ENCODE measurements around the gene RAB3D.

Gene RAB3D

GRCh38 chr19:11300811-11301120 is 38.7 kb downstream of the RAB3D start:
- DNase-seq (ENCODE audit: insufficient read length, low spot score) (no peak), FAIRE-seq (no peak)
- TF ChIP-seq SPI1 (IDR thresholded peaks at IDR 0.05; ENCODE audit: low read depth, low read length): no peak
- no peak for TF ChIP-seq POLR2AphosphoS5 (IDR thresholded peaks at IDR 0.05; ENCODE audit: low read depth, low read length)
- TF ChIP-seq PAX5 (IDR thresholded peaks at IDR 0.05; ENCODE audit: insufficient read depth, low read length, severe bottlenecking): no peak
- no peak for TF ChIP-seq POLR2A (IDR thresholded peaks at IDR 0.05; ENCODE audit: low read depth, low read length)
- no peak for TF ChIP-seq POU2F2 (IDR thresholded peaks at IDR 0.05; ENCODE audit: low read depth, low read length)
- TF ChIP-seq TAF1 (IDR thresholded peaks at IDR 0.05; ENCODE audit: low read depth, low read length): no peak

GRCh38 chr19:11299946-11300810 is 39.3 kb downstream of the RAB3D start:
- DNase-seq (ENCODE audit: insufficient read length, low spot score): no peak
- FAIRE-seq: no peak
- no peak for TF ChIP-seq POLR2AphosphoS5 (IDR thresholded peaks at IDR 0.05; ENCODE audit: low read depth, low read length)
- no peak for TF ChIP-seq TAF1 (IDR thresholded peaks at IDR 0.05; ENCODE audit: low read depth, low read length)
- TF ChIP-seq PAX5 (IDR thresholded peaks at IDR 0.05; ENCODE audit: insufficient read depth, low read length, severe bottlenecking): no peak
- no peak for TF ChIP-seq POU2F2 (IDR thresholded peaks at IDR 0.05; ENCODE audit: low read depth, low read length)
- TF ChIP-seq POLR2A (IDR thresholded peaks at IDR 0.05; ENCODE audit: low read depth, low read length): no peak
- TF ChIP-seq SPI1 (IDR thresholded peaks at IDR 0.05; ENCODE audit: low read depth, low read length): no peak

GRCh38 chr19:11296264-11296663 is 43.2 kb downstream of the RAB3D start:
- FAIRE-seq: no peak

GRCh38 chr19:11295665-11296245 is 43.7 kb downstream of the RAB3D start, which contains the start of gene TSPAN16:
TSPAN16 (plus strand) TSS chr19:11296160; CDS start chr19:11296298, 138 bp downstream.
- FAIRE-seq (no peak), DNase-seq (ENCODE audit: insufficient read length, low spot score) (no peak)
- TF ChIP-seq POLR2A (IDR thresholded peaks at IDR 0.05; ENCODE audit: low read depth, low read length) (no peak), POLR2AphosphoS5 (IDR thresholded peaks at IDR 0.05; ENCODE audit: low read depth, low read length) (no peak), SPI1 (IDR thresholded peaks at IDR 0.05; ENCODE audit: low read depth, low read length) (no peak), PAX5 (IDR thresholded peaks at IDR 0.05; ENCODE audit: insufficient read depth, low read length, severe bottlenecking) (no peak), POU2F2 (IDR thresholded peaks at IDR 0.05; ENCODE audit: low read depth, low read length) (no peak), TAF1 (IDR thresholded peaks at IDR 0.05; ENCODE audit: low read depth, low read length) (no peak)

More at GRCh38 chr19:11296264-11296663, 43.2 kb downstream of the RAB3D start:
- no peak for DNase-seq (ENCODE audit: insufficient read length, low spot score)
- TF ChIP-seq TAF1 (IDR thresholded peaks at IDR 0.05; ENCODE audit: low read depth, low read length) (no peak), POLR2AphosphoS5 (IDR thresholded peaks at IDR 0.05; ENCODE audit: low read depth, low read length) (no peak), SPI1 (IDR thresholded peaks at IDR 0.05; ENCODE audit: low read depth, low read length) (no peak)

- no peak for FAIRE-seq
- no peak for DNase-seq (ENCODE audit: insufficient read length, low spot score)
- no peak for TF ChIP-seq PAX5 (IDR thresholded peaks at IDR 0.05; ENCODE audit: insufficient read depth, low read length, severe bottlenecking)
- TF ChIP-seq TAF1 (IDR thresholded peaks at IDR 0.05; ENCODE audit: low read depth, low read length): no peak
- TF ChIP-seq POLR2A (IDR thresholded peaks at IDR 0.05; ENCODE audit: low read depth, low read length): no peak
- no peak for TF ChIP-seq POLR2AphosphoS5 (IDR thresholded peaks at IDR 0.05; ENCODE audit: low read depth, low read length)
- TF ChIP-seq POU2F2 (IDR thresholded peaks at IDR 0.05; ENCODE audit: low read depth, low read length): no peak
- no peak for TF ChIP-seq SPI1 (IDR thresholded peaks at IDR 0.05; ENCODE audit: low read depth, low read length)
These were observed 44.3 kb downstream of the RAB3D start for GRCh38 chr19:11295180-11295579.

- FAIRE-seq: peak; percentile 93
- TF ChIP-seq POLR2A (IDR thresholded peaks at IDR 0.05; ENCODE audit: low read depth, low read length) (no peak), POU2F2 (IDR thresholded peaks at IDR 0.05; ENCODE audit: low read depth, low read length) (no peak; the same call in 1 of the 2 replicates), POLR2AphosphoS5 (IDR thresholded peaks at IDR 0.05; ENCODE audit: low read depth, low read length) (no peak), PAX5 (IDR thresholded peaks at IDR 0.05; ENCODE audit: insufficient read depth, low read length, severe bottlenecking) (no peak), SPI1 (IDR thresholded peaks at IDR 0.05; ENCODE audit: low read depth, low read length) (no peak), TAF1 (IDR thresholded peaks at IDR 0.05; ENCODE audit: low read depth, low read length) (no peak)
- DNase-seq (ENCODE audit: insufficient read length, low spot score): peak; percentile 86
These were observed 45.7 kb downstream of the RAB3D start for GRCh38 chr19:11293433-11294389.

- no peak for TF ChIP-seq PAX5 (IDR thresholded peaks at IDR 0.05; ENCODE audit: insufficient read depth, low read length, severe bottlenecking)
- TF ChIP-seq TAF1 (IDR thresholded peaks at IDR 0.05; ENCODE audit: low read depth, low read length): no peak
- FAIRE-seq: no peak
- DNase-seq (ENCODE audit: insufficient read length, low spot score): no peak
These were observed 47.5 kb downstream of the RAB3D start for GRCh38 chr19:11291991-11292390.

GRCh38 chr19:11291415-11291814 is 48.0 kb downstream of the RAB3D start:
- TF ChIP-seq PAX5 (IDR thresholded peaks at IDR 0.05; ENCODE audit: insufficient read depth, low read length, severe bottlenecking): no peak
- TF ChIP-seq SPI1 (IDR thresholded peaks at IDR 0.05; ENCODE audit: low read depth, low read length): peak; percentile 43; the same call in 1 of the 2 replicates
- no peak for FAIRE-seq

GRCh38 chr19:11290256-11290655 is 49.2 kb downstream of the RAB3D start:
- FAIRE-seq (no peak), DNase-seq (ENCODE audit: insufficient read length, low spot score) (no peak)
- TF ChIP-seq POLR2AphosphoS5 (IDR thresholded peaks at IDR 0.05; ENCODE audit: low read depth, low read length): no peak
- no peak for TF ChIP-seq TAF1 (IDR thresholded peaks at IDR 0.05; ENCODE audit: low read depth, low read length)
- no peak for TF ChIP-seq POU2F2 (IDR thresholded peaks at IDR 0.05; ENCODE audit: low read depth, low read length)
- no peak for TF ChIP-seq PAX5 (IDR thresholded peaks at IDR 0.05; ENCODE audit: insufficient read depth, low read length, severe bottlenecking)
- TF ChIP-seq SPI1 (IDR thresholded peaks at IDR 0.05; ENCODE audit: low read depth, low read length): no peak
- TF ChIP-seq POLR2A (IDR thresholded peaks at IDR 0.05; ENCODE audit: low read depth, low read length): no peak

More at GRCh38 chr19:11291415-11291814, 48.0 kb downstream of the RAB3D start:
- no peak for DNase-seq (ENCODE audit: insufficient read length, low spot score)
